Right ventricle myocardium superior (tissue), 1 donor: ENCODE data around the gene CDNF. TPM values are rescaled to one million over a fixed set of nuclear protein-coding genes. Genes with fewer than 3 reads are reported as not detected.
"Not testable (repeated sequence)": the region's sequence is repeated elsewhere in the genome, so short reads cannot be mapped to it uniquely, and the experiment has no call there.

Experiments used
- ATAC-seq: fragments of 200-7000 bp; cut with Tn5 transposase; one replicate; pipeline ENCODE4 v1.9.1; 2020; ENCODE audit warnings: mild to moderate bottlenecking; ENCODE audit not compliant: poor library complexity
- DNase-seq: peaks from one replicate; pipeline ENCODE4 v3.0.0-alpha.2; 2020
- intact Hi-C: fragments of 100-400 bp; cut with DNase I; formaldehyde crosslinking; loops from one replicate; pipeline ENCODE4 v1.11.2; 2022
- total RNA-seq: library from RNA; stranded (reverse); fragmentation: NEBNext Ultra II Directional; extraction: Animal tissue kit (Norgen Biotek cat#: 25700); gene quantifications from one replicate; pipeline ENCODE4 v1.2.1, GENCODE V29; 2021
- donor health status: DM: no; HTN: yes; CAD: no; lungs with severe emphysema.

The CDNF gene
- total RNA-seq, 1 donor from 2014 or later = 2.3 TPM

DNA sequence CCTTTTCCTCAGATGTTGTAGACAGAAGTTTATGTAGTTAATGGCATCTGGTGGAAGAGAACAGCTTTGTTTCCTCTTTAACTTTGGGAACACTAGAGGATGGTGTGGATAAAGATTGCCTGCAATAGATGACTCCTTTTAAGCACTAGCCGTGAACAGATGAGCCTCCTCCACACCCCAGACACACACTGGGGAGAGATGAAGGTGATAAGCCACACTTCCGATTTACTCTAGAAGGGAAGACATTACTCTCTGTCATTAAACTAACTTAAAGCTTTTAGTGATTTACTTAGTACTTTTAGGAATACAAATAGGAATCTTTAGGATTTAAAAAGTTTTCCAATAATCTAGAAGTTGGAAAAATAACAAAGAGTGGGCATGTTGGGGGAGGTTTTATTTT, 7.1 kb upstream of the CDNF start:
- intact Hi-C loops = no loop called here
- ATAC-seq (no peak), DNase-seq (no peak)

DNA sequence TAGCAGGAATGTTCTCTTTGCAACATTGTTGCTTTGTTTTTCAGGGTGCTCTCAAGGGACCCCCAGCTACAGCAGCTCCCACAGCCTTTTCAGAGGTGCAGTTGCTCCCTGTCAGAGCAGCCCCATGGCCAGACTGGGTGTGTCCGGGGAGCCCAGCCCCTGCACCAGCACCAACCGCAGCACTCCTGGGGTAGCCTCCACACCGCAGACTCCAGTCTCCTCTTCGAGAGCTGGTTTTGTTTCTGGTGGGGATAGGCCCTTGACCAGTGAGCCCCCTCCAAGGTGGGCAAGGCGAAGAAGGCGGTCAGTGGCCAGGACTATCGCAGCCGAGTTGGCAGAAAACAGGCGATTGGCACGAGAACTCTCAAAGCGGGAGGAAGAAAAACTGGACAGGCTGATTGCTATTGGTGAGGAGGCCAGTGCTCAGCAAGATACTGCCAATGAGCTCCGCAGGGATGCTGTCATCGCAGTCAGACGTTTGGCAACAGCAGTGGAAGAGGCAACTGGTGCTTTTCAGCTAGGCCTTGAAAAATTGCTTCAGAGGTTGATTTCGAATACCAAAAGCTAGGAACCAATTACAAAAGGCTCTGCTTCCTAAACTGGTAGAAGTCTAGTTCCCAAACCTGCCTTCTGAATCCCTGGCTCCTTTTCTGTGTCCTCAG, 5.6 kb upstream of the CDNF start:
- intact Hi-C loops = no loop called here
- ATAC-seq = no peak
- no peak for DNase-seq

DNA sequence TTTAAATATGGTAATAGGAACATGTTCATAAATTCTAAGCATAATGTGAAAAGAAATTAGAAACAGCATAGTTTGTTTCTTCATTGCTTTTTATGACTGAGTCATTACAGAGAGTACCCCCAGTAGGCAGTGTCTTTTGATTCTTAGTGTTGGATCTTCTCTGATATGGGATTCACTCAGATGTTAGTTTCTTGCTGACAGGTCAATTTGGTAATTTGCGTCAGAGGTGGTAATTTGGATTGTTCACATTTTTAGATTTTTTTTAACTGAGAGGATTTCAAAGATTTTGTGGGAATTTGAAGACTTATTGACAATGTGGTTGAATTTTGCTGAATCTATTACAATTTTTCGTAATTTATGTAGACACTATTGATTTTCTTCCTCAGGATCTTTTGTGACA, 2.3 kb upstream of the CDNF start:
- ATAC-seq = no peak
- intact Hi-C loops = no loop called here

DNA sequence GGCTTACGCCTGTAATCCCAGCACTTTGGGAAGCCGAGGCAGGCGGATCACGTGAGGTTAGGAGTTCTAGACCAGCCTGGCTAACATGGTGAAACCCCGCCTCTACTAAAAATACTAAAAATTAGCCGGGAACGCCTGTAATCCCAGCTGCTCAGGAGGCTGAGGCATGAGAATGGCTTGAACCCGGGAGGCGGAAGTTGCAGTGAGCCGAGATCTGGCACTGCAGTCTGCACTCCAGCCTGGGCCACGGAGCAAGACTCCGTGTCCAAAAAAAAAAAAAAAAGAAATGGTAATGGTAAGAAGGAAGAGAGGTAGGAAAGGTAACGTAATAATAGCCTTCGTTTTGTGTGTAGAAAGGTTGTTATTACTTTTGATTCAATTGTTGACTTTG, 1.5 kb upstream of the CDNF start:
- no peak for ATAC-seq
- intact Hi-C loops = loop anchor here (5.0 kb wide), 1 partner anchor 38 kb away; the partner anchor contains the start of gene SUV39H2
- no peak for DNase-seq

More for the DNA sequence above, 2.3 kb upstream of the CDNF start:
- no peak for DNase-seq

DNA sequence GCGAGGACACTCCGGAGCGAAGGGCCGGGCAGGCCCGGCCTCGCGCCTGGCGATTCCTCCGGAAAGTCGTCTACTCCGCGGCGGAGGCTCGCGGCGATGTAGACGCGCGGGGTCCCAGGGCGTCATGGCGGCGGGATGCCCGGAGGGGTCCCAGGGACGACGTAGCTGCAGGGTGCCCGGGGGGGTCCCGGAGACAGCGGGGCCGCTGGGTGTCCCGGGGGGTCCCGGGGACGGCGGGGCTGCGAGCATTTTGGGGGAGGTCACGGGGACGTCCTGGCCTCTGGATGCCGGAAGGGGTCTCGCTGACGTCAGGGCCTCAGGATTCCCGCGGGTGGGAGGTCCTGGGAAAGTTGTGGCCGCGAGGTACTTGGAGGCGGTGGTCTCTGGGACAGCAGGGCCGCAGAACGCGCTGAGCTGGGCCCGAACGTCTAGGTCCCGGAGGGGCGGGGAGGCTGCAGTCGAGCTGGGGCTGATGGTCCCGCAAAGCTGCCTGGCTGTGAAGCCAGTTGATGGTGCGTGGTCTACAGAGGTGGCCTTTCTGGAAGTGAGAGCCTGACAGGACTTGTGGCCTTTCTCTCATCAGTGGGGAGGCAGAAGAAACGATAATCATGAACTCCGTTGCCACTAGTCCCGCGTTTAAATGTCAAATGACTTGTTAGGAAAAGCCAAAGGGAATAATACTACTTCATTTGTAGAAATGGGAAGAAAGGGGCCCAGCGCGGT, 906 bp upstream of the CDNF start:
- intact Hi-C loops = loop anchor here (5.0 kb wide), 1 partner anchor 39 kb away; the partner anchor contains the start of gene SUV39H2
- DNase-seq = peak; percentile 49
- ATAC-seq = no peak

DNA sequence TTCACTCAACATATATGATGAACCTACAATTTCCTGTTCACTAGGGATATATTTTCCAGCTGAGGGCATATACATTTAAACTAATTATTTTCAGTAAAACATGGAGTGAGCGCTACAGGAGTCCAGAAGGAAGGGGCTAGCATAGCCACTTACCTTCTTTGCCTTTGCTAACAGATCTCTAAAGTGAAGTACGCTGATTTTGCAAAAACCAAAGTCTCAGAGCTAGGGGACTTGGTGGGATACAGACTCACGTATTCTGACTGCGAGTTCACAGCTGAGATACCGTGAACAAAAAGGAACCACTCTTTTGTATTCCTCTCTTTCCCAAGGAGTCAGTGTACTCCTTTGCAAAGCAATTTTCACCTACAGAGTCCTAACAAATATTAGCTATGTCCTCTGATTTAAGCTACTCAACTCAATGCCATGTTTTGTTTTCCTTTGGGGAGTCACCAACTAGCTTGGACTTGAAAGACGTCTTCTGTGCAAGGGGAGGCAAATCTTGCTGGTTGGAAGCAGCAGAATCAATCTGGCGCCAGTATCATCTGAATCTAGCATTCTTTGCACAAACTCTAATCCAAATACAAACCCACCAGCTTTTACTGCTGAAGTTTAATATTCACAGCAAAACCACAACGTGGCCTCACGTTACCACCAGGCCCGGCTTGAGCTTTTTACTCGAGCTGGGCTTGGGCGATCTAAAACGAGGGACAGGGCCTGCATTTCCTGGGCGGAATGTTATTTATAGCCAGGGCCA, 657 bp downstream of the CDNF start:
- intact Hi-C loops = loop anchor here (5.0 kb wide), 1 partner anchor 40 kb away; the partner anchor contains the start of gene SUV39H2

DNA sequence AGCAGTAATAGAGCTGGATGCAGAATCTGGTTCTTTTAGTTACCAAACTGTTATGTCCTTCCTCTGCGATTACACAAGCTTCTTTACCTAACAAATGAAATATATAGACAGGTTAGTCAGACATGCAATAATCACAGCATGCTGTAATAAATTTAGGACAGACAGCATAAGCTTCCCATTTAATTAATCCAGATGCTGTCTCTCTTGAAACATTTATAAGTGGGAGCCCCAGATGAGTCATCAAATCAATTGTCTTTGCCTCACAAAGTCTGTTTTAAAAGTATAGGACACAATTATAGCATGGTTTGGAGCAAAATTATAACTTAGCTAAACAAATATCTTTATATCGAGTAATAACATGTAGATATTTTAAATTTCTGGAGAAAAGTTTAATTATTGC, 1.6 kb downstream of the CDNF start:
- intact Hi-C loops = loop anchor here (5.0 kb wide), 1 partner anchor 41 kb away; the partner anchor contains the start of gene SUV39H2
- no peak for ATAC-seq

More for the DNA sequence above, 657 bp downstream of the CDNF start:
- DNase-seq (no peak), ATAC-seq (no peak)

DNA sequence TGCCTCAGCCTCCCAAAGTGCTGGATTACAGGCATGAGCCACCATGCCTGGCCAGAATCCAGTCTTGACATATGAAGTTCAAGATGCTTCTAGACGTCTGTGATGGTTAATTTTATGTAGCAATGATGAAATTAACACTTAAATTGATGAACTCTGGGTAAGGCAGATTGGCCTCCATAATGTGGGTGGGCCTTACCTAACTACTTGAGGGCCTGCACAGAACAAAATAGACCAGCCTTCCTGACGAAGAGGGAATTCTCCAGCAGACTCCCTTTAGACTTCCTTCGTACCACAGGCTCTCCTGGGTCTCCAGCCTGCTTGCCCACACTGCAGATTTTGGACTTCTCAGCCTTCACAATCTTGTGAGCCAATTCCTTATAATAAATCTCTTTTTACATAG, 4.7 kb downstream of the CDNF start:
- intact Hi-C loops = no loop called here
- DNase-seq (no peak), ATAC-seq (no peak)

More for the DNA sequence above, 1.6 kb downstream of the CDNF start:
- no peak for DNase-seq

DNA sequence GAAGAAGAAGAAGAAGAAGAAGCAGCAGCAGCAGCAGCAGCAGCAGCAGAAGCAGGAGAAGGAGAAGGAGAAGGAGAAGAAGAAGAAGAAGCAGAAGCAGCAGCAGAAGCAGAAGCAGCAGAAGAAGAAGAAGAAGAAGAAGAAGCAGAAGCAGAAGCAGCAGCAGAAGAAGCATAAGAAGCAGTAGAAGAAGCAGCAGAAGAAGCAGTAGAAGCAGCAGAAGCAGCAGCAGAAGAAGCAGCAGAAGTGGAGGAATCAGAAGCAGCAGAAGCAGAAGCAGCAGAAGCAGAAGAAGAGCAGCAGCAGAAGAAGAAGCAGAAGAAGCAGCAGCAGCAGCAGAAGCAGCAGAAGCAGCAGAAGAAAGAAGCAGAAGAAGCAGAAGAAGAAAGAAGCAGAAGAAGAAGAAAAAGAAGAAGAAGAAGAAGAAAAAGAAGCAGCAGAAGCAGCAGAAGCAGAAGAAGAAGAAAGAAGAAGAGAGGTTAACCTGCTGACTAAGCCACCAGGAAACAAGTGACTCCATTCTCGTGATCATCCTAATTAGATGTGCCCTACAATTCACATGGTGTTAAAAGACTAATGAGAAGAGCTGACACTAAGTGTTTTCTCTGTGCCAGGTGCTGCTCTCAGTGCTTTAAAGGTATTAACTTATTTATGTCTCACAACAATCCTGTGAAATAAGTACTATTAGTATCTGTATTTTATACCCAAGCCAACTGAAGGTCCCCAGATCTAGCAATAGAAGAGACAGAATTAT, 11.6 kb downstream of the CDNF start:
- ATAC-seq (no peak), DNase-seq (no peak)
- intact Hi-C loops = loop anchor here (10.0 kb wide), 1 partner anchor 291 kb away; no protein-coding TSS in a partner anchor

DNA sequence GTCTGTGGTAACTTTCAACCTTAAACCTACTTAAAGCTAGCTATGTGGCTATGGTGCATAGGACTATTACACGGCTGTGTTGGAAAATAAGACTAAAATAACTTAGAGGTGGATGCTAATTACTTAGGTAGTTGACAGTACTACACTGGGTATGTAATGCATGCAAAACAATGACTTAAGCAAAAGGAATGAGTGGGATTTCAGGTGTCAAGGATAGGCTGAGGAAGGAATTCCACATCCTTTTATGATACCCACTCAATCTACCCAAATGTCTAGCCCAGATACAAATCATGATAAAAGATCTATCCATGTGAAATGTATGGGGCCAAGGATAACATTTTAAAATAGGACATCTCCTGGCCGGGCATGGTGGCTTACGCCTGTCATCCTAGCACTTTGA, 13.9 kb downstream of the CDNF start:
- ATAC-seq = no peak
- intact Hi-C loops = loop anchor here (10.0 kb wide), 1 partner anchor 289 kb away; no protein-coding TSS in a partner anchor
- no peak for DNase-seq

DNA sequence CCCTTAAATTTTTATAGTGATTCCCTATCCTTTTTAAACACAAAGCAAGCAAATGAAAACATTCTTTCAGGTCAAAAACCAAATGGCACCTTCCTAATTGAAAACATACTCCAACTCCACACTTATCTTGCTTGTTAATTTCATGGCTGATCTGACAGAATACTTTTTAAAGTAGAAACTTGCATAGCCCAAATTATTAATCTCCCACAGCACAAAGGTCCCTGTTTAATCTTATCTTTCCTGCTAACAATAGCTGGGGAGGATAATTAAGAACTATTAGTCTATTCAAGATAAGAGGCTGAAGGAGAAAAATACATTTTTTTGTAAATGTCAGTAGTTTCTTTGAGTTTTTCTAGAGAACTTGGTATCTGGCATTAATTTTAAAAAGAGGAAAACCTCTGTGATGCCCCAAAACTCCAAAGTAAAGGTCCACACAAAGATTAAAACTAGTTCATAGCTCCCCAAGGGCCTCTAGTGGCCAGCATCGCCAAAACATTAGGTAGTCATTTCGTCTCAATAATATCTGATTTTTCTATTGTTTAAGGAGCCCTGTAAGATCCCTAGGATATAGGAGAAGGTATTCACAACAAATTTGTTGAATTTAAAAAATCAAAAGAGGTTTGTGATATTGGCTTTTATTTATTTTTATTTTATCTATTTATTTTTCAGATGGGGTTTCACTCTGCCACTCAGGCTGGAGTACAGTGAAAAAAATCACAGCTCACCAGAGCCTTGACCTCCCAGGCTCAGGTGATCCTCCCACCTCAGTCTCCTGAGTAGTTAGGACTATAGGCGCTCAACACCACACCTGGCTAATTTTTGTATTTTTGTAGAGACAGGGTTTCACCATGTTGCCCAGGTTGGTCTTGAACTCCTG, 14.7 kb downstream of the CDNF start:
- DNase-seq (no peak), ATAC-seq (no peak)
- intact Hi-C loops = loop anchor here (10.0 kb wide), 1 partner anchor 288 kb away; no protein-coding TSS in a partner anchor

DNA sequence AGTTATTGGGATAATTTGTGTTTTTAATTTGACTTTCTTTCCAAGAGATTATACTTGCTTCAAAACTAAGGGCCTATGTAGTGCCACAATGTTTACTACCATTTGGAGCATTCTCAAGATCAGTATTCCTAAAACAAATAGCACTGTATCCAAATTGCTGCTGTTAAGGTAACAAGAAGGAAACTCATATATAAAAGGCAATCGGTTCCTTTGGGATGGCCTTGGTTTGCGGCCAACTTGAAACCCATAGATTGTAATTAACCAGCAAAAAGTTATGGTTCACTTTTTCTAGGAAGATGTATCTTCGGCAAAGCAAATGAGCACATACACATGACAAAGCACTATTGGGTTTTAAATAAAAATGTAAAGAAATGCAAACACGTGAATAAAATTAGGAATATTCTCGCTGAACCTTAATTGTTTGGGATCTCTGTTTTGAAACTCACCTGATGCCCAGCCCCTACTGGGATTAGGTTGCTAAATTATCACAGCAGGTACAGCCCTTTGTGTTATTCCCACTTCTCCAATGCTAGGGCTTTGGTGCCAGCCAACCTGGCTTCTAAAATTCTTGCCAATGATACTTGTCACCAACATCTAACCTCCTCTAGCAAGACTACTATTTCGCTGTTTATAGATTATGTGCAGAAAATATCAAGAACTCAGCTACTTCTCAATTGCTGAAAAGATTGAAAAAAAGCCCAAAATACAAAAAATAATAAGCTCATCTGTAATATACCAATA, 16.0 kb downstream of the CDNF start:
- ATAC-seq = no peak
- intact Hi-C loops = loop anchor here (10.0 kb wide), 1 partner anchor 287 kb away; no protein-coding TSS in a partner anchor
- no peak for DNase-seq

DNA sequence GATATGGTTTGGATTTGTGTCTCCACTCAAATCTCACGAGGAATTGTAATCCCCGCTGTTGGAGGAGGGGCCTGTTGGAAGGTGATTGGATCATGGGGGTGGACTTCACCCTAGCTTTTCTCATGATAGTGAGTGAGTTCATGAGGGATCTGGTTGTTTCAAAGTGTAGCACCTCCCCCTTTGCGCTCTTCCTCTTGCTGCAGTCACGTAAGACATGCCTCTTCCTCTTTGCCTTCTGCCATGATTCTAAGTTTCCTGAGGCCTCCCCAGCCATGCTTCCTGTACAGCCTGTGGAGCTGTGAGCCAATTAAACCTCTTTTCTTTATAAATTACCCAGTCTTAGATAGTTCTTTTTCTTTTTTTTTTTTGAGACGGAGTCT, 17.1 kb downstream of the CDNF start:
- intact Hi-C loops = loop anchor here (10.0 kb wide), 1 partner anchor 286 kb away; no protein-coding TSS in a partner anchor
- ATAC-seq = no peak
- no peak for DNase-seq

DNA sequence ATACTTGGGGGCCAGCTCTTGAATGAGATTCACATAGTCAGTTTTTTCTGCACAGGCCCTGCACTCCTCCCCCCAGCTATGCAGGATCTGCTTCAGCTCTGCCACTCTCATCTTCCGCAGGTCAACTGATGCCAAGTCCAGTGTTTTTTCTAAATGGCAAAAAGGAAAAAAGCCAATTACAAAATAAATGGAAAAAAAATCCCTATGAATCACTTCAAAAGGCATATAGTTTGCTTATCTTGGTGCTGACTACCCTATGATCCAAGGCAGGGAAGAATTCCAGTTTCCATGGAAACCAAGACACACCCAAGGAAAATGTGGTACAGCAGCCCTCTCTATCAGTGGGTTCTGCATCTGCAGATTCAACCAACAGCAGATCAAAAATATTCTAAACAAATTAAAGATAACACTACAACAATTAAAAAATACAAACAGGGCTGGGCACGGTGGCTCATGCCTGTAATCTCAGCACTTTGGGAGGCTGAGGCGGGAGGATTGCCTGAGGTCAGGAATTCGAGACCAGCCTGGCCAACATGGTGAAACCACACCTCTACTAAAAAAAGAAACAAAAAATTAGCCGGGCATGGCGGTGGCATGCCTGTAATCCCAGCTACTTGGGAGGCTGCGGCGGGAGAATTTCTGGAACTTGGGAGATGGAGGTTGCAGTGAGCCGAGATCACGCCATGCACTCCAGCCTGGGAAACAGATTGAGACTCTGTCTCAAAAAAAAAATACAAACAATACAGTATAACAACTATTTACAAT, 17.6 kb downstream of the CDNF start:
- DNase-seq (no peak), ATAC-seq (no peak)
- intact Hi-C loops = loop anchor here (10.0 kb wide), 1 partner anchor 285 kb away; no protein-coding TSS in a partner anchor

DNA sequence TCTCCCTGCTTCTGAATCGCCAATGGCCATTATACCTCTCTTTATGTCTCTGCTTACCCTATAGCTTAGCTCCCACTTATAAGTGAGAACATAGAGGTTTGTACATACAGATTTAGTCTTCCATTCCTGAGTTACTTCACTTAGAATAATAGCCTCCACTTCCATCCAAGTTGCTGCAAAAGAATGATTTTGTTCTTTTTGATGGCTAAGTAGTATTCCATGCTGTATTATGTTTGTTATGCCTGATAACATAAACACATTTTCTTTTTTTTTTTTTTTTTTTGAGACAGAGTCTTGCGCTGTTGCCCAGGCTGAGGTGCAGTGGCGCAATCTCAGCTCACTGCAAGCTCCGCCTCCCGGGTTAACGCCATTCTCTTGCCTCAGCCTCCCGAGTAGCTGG, 21.1 kb downstream of the CDNF start:
- ATAC-seq, DNase-seq, intact Hi-C loops: not testable (repeated sequence)

DNA sequence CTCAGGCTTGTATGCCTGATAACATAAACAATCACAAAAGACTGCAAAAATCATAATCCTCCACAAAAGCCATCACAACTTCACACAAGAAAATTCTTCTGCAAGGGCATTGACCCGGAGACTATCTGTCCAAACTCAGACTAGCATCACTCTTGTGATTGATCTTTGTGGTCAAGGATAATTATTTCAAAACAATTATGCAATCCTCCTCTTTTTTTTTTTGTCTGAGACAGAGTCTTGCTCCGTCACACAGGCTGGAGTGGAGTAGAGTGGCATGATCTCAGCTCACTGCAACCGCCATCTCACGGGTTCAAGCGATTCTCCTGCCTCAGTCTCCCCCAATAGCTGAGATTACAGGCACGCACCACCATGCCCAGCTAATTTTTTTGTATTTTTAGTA, 22.2 kb downstream of the CDNF start:
- intact Hi-C loops = no loop called here
- DNase-seq = no peak

More for the DNA sequence above, 22.2 kb downstream of the CDNF start:
- ATAC-seq = no peak
